ENCODE data around the gene PSMD7.

PSMD7 gene

GRCh38 chr16:74280448-74280847, 16.2 kb upstream of the PSMD7 start:
- no peak for TF ChIP-seq REST (IDR thresholded peaks at IDR 0.05; ENCODE audit: low read depth)
- no peak for TF ChIP-seq RAD21 (IDR thresholded peaks at IDR 0.05; ENCODE audit: low read depth)
- no peak for TF ChIP-seq NFIC (IDR thresholded peaks at IDR 0.05)
- TF ChIP-seq EGR1 (IDR thresholded peaks at IDR 0.05), result no peak
- no peak for TF ChIP-seq CEBPB (IDR thresholded peaks at IDR 0.05)
- TF ChIP-seq ZBTB7A (IDR thresholded peaks at IDR 0.05; ENCODE audit: low read depth), result no peak
- no peak for TF ChIP-seq EP300 (IDR thresholded peaks at IDR 0.05; ENCODE audit: borderline replicate concordance)
- TF ChIP-seq TEAD4 (IDR thresholded peaks at IDR 0.05), result no peak
- no peak for TF ChIP-seq TAF1 (IDR thresholded peaks at IDR 0.05; ENCODE audit: low read depth)
- no peak for TF ChIP-seq YY1 (IDR thresholded peaks at IDR 0.05; ENCODE audit: low read depth)
- TF ChIP-seq MAX (IDR thresholded peaks at IDR 0.05), result no peak
- no peak for TF ChIP-seq FOXM1 (IDR thresholded peaks at IDR 0.05; ENCODE audit: borderline replicate concordance, low read depth)
- no peak for TF ChIP-seq TCF12 (IDR thresholded peaks at IDR 0.05; ENCODE audit: low read depth)
- no peak for TF ChIP-seq CREB1 (IDR thresholded peaks at IDR 0.05; ENCODE audit: low read depth)
- no peak for TF ChIP-seq USF1 (IDR thresholded peaks at IDR 0.05)

- TF ChIP-seq NFIC (IDR thresholded peaks at IDR 0.05), result no peak
- no peak for TF ChIP-seq CREB1 (IDR thresholded peaks at IDR 0.05; ENCODE audit: low read depth)
- TF ChIP-seq TEAD4 (IDR thresholded peaks at IDR 0.05), result no peak
- no peak for TF ChIP-seq FOXM1 (IDR thresholded peaks at IDR 0.05; ENCODE audit: borderline replicate concordance, low read depth)
- no peak for TF ChIP-seq USF1 (IDR thresholded peaks at IDR 0.05)
- TF ChIP-seq CEBPB (IDR thresholded peaks at IDR 0.05), result no peak
- no peak for TF ChIP-seq EP300 (IDR thresholded peaks at IDR 0.05; ENCODE audit: borderline replicate concordance)
- TF ChIP-seq MAX (IDR thresholded peaks at IDR 0.05), result no peak
- no peak for TF ChIP-seq EGR1 (IDR thresholded peaks at IDR 0.05)
- no peak for TF ChIP-seq REST (IDR thresholded peaks at IDR 0.05; ENCODE audit: low read depth)
- no peak for TF ChIP-seq ZBTB7A (IDR thresholded peaks at IDR 0.05; ENCODE audit: low read depth)
- no peak for TF ChIP-seq YY1 (IDR thresholded peaks at IDR 0.05; ENCODE audit: low read depth)
- no peak for TF ChIP-seq TCF12 (IDR thresholded peaks at IDR 0.05; ENCODE audit: low read depth)
- TF ChIP-seq TAF1 (IDR thresholded peaks at IDR 0.05; ENCODE audit: low read depth), result no peak
- no peak for TF ChIP-seq RAD21 (IDR thresholded peaks at IDR 0.05; ENCODE audit: low read depth)
Measured at GRCh38 chr16:74281300-74281699, 15.3 kb upstream of the PSMD7 start.

- TF ChIP-seq MAX (IDR thresholded peaks at IDR 0.05), result no peak
- TF ChIP-seq TAF1 (IDR thresholded peaks at IDR 0.05; ENCODE audit: low read depth), result no peak
- no peak for TF ChIP-seq TCF12 (IDR thresholded peaks at IDR 0.05; ENCODE audit: low read depth)
- no peak for TF ChIP-seq FOXM1 (IDR thresholded peaks at IDR 0.05; ENCODE audit: borderline replicate concordance, low read depth)
- no peak for TF ChIP-seq EGR1 (IDR thresholded peaks at IDR 0.05)
- TF ChIP-seq USF1 (IDR thresholded peaks at IDR 0.05), result no peak
- TF ChIP-seq NFIC (IDR thresholded peaks at IDR 0.05), result no peak
- TF ChIP-seq REST (IDR thresholded peaks at IDR 0.05; ENCODE audit: low read depth), result no peak
- TF ChIP-seq CREB1 (IDR thresholded peaks at IDR 0.05; ENCODE audit: low read depth), result no peak
- TF ChIP-seq RAD21 (IDR thresholded peaks at IDR 0.05; ENCODE audit: low read depth), result no peak
- no peak for TF ChIP-seq TEAD4 (IDR thresholded peaks at IDR 0.05)
- TF ChIP-seq YY1 (IDR thresholded peaks at IDR 0.05; ENCODE audit: low read depth), result no peak
- no peak for TF ChIP-seq EP300 (IDR thresholded peaks at IDR 0.05; ENCODE audit: borderline replicate concordance)
- no peak for TF ChIP-seq ZBTB7A (IDR thresholded peaks at IDR 0.05; ENCODE audit: low read depth)
- no peak for TF ChIP-seq CEBPB (IDR thresholded peaks at IDR 0.05)
Measured at GRCh38 chr16:74283716-74284115, 12.9 kb upstream of the PSMD7 start.

Data from Ishikawa (cell line).